ENCODE measurements around the gene HSD17B8. TPM values are rescaled to one million over a fixed set of nuclear protein-coding genes. Genes with fewer than 3 reads are reported as not detected.

HSD17B8 gene
- polyA plus RNA-seq, 4 donors: 30.9 to 46.1 (median 33.0) TPM

DNA sequence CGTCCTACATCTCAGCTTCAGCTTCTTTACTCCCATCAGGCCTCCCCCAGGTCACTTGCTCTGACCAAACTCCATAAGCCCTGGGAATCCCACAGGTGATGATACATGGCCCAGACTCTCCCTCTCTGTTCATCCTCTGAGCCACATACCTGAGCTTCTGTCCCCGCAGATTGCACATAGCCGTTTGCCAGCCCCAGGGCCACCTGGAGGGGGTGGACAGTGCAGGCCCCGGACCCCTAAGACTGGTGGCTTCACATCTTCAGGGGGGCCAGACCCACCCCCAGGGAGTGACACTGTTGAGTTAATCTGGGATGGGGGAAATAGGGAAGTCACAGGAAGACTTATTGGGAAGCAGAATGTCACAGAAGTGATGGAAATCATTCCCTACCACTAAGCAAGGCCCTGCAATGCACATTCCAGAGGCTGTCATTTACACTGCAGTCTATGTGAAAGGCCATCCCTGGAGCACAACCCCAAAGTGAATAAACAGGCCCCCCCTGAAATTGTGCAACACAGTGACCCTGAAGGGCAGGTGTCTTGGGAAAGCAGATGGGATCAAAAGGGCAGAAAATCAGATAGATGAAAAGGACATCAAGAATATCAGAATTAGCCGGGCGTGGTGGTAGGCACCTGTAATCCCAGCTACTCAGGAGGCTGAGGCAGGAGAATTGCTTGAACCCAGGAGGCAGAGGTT lies 6.1 kb upstream of the HSD17B8 start:
- peak in 1 of 2 donors; percentile 32 for DNase-seq
- no peak for FAIRE-seq
- Histone ChIP-seq H3K27me3 (ENCODE audit: control insufficient read depth in 3 of 3, insufficient read depth in 3 of 3, low read length in 3 of 3) (no peaks in the 10 kb centered on the region), H3K4me1 (ENCODE audit: control insufficient read depth in 3 of 3, insufficient read depth in 2 of 3, low read depth in 1 of 3, low read length in 2 of 3) (peaks cover 9 to 21% (median 9%) of the 10 kb centered on the region in 3 donors), H3K4me3 (ENCODE audit: low read depth in 1 of 3, low read length in 3 of 3) (no peak overlapping the region), H3K27ac (ENCODE audit: low read depth in 1 of 3, low read length in 2 of 3) (peak overlapping the region in 1 of 3 donors; percentile 11), H3K36me3 (ENCODE audit: control insufficient read depth in 3 of 3, insufficient read depth in 2 of 3, low read depth in 1 of 3, low read length in 3 of 3) (peaks cover 18 to 59% (median 23%) of the 10 kb centered on the region in 3 donors), H3K9me3 (ENCODE audit: control insufficient read depth in 2 of 2, insufficient read depth in 1 of 2, low read depth in 1 of 2, low read length in 1 of 2) (no peaks in the 10 kb centered on the region)
- 41 to 70% (median 61%) methylated on average over 6 of the region's 6 CpGs for WGBS, 3 donors

DNA sequence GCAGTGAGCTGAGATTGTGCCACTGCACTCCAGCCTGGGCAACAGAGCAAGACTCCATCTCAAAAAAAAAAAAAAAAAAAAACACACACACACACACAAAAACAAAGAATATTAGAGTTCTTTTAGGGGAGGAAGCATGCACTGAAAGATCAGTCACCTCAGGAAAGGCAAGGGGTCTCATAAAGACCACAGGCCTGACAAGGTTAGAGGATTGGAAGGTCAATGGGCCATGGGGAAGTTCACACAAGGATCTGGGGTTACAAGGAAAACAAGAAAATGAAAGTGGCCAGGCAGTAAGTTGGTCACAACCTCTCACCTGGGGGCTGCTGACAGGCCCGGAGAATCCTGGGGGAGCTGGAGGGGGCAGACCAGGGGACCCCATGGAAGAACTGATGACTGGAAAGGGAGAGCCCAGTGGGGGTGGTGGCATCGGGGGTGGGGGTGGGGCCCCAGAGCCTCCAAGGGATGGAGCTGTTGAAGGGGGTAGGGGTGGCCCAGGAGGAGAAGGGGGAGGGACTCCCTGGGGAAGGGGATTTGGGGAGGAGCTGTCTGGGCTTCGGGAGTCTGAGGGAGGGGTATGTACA lies 5.5 kb upstream of the HSD17B8 start:
- 32 to 36% (median 34%) methylated on average over 2 to 3 of the region's 3 CpGs for WGBS, 3 donors
- peak overlapping the region in 1 of 3 donors; percentile 99 for H3K27ac ChIP-seq (ENCODE audit: low read depth in 1 of 3, low read length in 2 of 3)
- no peaks in the 10 kb centered on the region for H3K9me3 ChIP-seq (ENCODE audit: control insufficient read depth in 2 of 2, insufficient read depth in 1 of 2, low read depth in 1 of 2, low read length in 1 of 2)
- H3K4me3 ChIP-seq (ENCODE audit: low read depth in 1 of 3, low read length in 3 of 3): peak overlapping the region in 1 of 3 donors; percentile 8
- FAIRE-seq (no peak), DNase-seq (no peak)
- H3K4me1 ChIP-seq (ENCODE audit: control insufficient read depth in 3 of 3, insufficient read depth in 2 of 3, low read depth in 1 of 3, low read length in 2 of 3): peaks cover 9 to 22% (median 9%) of the 10 kb centered on the region in 3 donors
- no peaks in the 10 kb centered on the region for H3K27me3 ChIP-seq (ENCODE audit: control insufficient read depth in 3 of 3, insufficient read depth in 3 of 3, low read length in 3 of 3)
- peaks cover 20 to 60% (median 26%) of the 10 kb centered on the region in 3 donors for H3K36me3 ChIP-seq (ENCODE audit: control insufficient read depth in 3 of 3, insufficient read depth in 2 of 3, low read depth in 1 of 3, low read length in 3 of 3)

DNA sequence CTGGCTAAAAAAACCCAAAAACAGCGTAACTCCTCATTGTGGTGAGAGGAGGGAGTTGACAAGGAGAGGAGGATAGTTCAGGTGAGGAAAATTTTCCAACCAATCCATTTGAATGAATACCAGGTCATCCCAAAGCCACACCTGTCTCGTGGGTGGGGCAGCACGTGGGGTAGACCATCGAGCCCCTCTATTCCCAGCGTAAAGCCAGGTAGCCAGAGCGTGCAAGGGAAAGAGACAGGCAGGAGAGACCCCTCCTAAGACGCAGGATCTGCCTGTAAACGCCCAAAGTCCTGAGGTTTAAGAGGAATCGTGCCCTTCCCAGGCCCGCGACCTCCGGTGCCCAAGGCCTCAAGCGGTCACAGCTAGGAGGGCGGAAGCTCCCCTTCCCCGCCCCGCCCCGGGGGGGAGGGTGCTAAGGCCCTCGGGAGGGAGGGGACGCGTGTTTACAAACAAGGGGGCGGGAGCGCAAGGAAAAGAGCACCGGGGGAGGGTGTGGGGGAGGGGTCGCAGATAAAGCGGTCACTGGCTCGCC lies 4.7 kb upstream of the HSD17B8 start:
- 0 to 2% (median 1%) methylated on average over 19 to 26 of the region's 26 CpGs for WGBS, 3 donors
- FAIRE-seq (no peak), DNase-seq (peak in 1 of 2 donors; percentile 80)
- H3K9me3 ChIP-seq (ENCODE audit: control insufficient read depth in 2 of 2, insufficient read depth in 1 of 2, low read depth in 1 of 2, low read length in 1 of 2): no peaks in the 10 kb centered on the region
- peaks cover 17 to 53% (median 21%) of the 10 kb centered on the region in 3 donors for H3K36me3 ChIP-seq (ENCODE audit: control insufficient read depth in 3 of 3, insufficient read depth in 2 of 3, low read depth in 1 of 3, low read length in 3 of 3)
- peaks cover 9 to 26% (median 9%) of the 10 kb centered on the region in 3 donors for H3K4me1 ChIP-seq (ENCODE audit: control insufficient read depth in 3 of 3, insufficient read depth in 2 of 3, low read depth in 1 of 3, low read length in 2 of 3)
- no peaks in the 10 kb centered on the region for H3K27me3 ChIP-seq (ENCODE audit: control insufficient read depth in 3 of 3, insufficient read depth in 3 of 3, low read length in 3 of 3)
- peak overlapping the region; percentile 92 to 99 (median 98) for H3K27ac ChIP-seq (ENCODE audit: low read depth in 1 of 3, low read length in 2 of 3)
- peak overlapping the region; percentile 79 to 96 (median 85) for H3K4me3 ChIP-seq (ENCODE audit: low read depth in 1 of 3, low read length in 3 of 3)

DNA sequence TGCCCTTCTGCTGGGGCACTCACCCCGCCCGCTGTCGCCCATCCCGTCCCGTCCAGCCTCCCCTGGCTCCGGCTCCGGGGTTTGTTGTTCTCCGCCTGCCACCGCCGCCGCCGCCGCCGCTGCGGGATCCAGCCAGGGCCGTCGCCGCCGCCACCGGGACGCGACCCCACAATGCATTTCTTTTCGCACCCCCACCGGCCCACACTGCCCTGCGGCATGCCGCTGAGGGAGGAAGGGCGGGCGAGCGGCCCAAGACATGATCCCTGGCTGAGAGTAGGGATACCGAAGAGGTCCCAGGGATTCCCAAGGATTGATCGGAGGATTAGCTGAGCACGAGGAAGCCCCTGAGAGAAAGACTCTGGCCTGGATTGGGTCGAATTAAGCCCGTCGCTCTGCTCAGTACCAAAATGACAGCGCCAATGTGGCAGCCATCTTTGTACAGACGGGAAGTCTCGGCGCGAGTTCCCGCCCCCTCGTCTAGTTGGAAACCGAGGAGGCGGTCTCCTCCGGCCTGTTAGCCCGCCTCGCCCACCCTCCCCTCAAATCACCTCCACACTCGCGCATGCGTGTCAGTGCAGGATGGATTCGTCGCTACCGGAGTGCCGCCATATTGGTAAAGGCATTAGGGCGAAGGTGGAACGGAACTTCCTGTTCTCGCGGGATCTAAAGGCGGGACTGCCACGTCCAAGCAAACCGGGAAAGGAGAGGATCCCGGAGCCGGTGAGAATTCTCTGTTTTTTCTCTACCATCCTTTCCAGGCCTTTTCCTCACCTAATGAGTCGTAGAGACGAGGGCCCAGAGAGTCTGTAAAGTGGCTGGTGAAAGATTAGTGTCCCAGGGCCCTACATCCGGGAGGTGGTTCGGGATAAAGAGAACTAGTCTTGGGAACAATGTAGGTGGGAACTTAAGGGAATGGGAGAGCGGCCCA lies 4.0 kb upstream of the HSD17B8 start, which contains the start of the genes RXRB and SLC39A7:
TSS of gene RXRB (minus strand) at position 447 of the 928 bp plus-strand sequence. CDS start at position 258, 189 bp downstream.
TSS of gene SLC39A7 (plus strand) at position 649 of the 928 bp plus-strand sequence. CDS start 379 bp downstream, outside the sequence.
- peaks cover 9 to 31% (median 12%) of the 10 kb centered on the region in 3 donors for H3K4me1 ChIP-seq (ENCODE audit: control insufficient read depth in 3 of 3, insufficient read depth in 2 of 3, low read depth in 1 of 3, low read length in 2 of 3)
- no peaks in the 10 kb centered on the region for H3K9me3 ChIP-seq (ENCODE audit: control insufficient read depth in 2 of 2, insufficient read depth in 1 of 2, low read depth in 1 of 2, low read length in 1 of 2)
- H3K36me3 ChIP-seq (ENCODE audit: control insufficient read depth in 3 of 3, insufficient read depth in 2 of 3, low read depth in 1 of 3, low read length in 3 of 3): peaks cover 10 to 46% (median 20%) of the 10 kb centered on the region in 3 donors
- DNase-seq (peak; percentile 99 to 100), FAIRE-seq (no peak)
- H3K27ac ChIP-seq (ENCODE audit: low read depth in 1 of 3, low read length in 2 of 3): peak within 1 kb of the TSS; percentile 92 to 99 (median 98)
- 0% methylated on average over 64 to 68 of the region's 68 CpGs for WGBS, 3 donors
- no peaks in the 10 kb centered on the region for H3K27me3 ChIP-seq (ENCODE audit: control insufficient read depth in 3 of 3, insufficient read depth in 3 of 3, low read length in 3 of 3)
- peak within 1 kb of the TSS; percentile 79 to 96 (median 85) for H3K4me3 ChIP-seq (ENCODE audit: low read depth in 1 of 3, low read length in 3 of 3)

DNA sequence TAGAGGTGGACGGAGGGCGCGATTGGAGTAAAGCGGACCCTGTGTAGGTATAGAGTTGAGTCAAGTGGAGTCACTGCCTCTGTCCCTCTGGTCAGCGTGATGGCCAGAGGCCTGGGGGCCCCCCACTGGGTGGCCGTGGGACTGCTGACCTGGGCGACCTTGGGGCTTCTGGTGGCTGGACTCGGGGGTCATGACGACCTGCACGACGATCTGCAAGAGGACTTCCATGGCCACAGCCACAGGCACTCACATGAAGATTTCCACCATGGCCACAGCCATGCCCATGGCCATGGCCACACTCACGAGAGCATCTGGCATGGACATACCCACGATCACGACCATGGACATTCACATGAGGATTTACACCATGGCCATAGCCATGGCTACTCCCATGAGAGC lies 3.3 kb upstream of the HSD17B8 start:
- peak overlapping the region; percentile 92 to 99 (median 98) for H3K27ac ChIP-seq (ENCODE audit: low read depth in 1 of 3, low read length in 2 of 3)
- WGBS, 3 donors: 1 to 2% (median 2%) methylated on average over 14 of the region's 14 CpGs
- peaks cover 9 to 35% (median 12%) of the 10 kb centered on the region in 3 donors for H3K4me1 ChIP-seq (ENCODE audit: control insufficient read depth in 3 of 3, insufficient read depth in 2 of 3, low read depth in 1 of 3, low read length in 2 of 3)
- FAIRE-seq: no peak
- no peaks in the 10 kb centered on the region for H3K9me3 ChIP-seq (ENCODE audit: control insufficient read depth in 2 of 2, insufficient read depth in 1 of 2, low read depth in 1 of 2, low read length in 1 of 2)
- no peaks in the 10 kb centered on the region for H3K27me3 ChIP-seq (ENCODE audit: control insufficient read depth in 3 of 3, insufficient read depth in 3 of 3, low read length in 3 of 3)
- H3K36me3 ChIP-seq (ENCODE audit: control insufficient read depth in 3 of 3, insufficient read depth in 2 of 3, low read depth in 1 of 3, low read length in 3 of 3): peaks cover 8 to 39% (median 17%) of the 10 kb centered on the region in 3 donors
- peak overlapping the region; percentile 79 to 96 (median 85) for H3K4me3 ChIP-seq (ENCODE audit: low read depth in 1 of 3, low read length in 3 of 3)
- DNase-seq: no peak

DNA sequence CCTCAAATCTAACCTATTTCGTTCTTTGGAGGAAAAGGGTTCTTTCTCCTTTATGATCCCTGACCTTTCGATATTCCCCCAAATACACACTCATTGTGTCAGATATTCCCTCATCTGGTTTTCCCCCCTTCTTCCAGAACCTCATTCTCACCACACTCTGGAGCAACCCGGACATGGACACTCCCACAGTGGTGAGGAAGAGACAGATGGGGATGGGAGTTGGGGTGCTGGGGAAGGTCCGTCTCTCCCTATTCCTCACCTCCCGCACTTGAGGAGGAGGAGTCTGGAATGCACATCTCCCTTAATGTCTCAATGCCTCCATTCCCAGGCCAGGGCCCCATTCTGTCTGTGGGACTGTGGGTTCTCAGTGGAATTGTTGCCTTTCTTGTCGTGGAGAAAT lies 2.5 kb upstream of the HSD17B8 start:
- Histone ChIP-seq H3K4me3 (ENCODE audit: low read depth in 1 of 3, low read length in 3 of 3) (peak overlapping the region in 2 of 3 donors; percentile 85 to 96), H3K36me3 (ENCODE audit: control insufficient read depth in 3 of 3, insufficient read depth in 2 of 3, low read depth in 1 of 3, low read length in 3 of 3) (peaks cover 5 to 34% (median 12%) of the 10 kb centered on the region in 3 donors), H3K27me3 (ENCODE audit: control insufficient read depth in 3 of 3, insufficient read depth in 3 of 3, low read length in 3 of 3) (no peaks in the 10 kb centered on the region), H3K9me3 (ENCODE audit: control insufficient read depth in 2 of 2, insufficient read depth in 1 of 2, low read depth in 1 of 2, low read length in 1 of 2) (no peaks in the 10 kb centered on the region), H3K27ac (ENCODE audit: low read depth in 1 of 3, low read length in 2 of 3) (no peak overlapping the region), H3K4me1 (ENCODE audit: control insufficient read depth in 3 of 3, insufficient read depth in 2 of 3, low read depth in 1 of 3, low read length in 2 of 3) (peaks cover 9 to 40% (median 12%) of the 10 kb centered on the region in 3 donors)
- FAIRE-seq: no peak
- 66 to 83% (median 76%) methylated on average over 6 of the region's 6 CpGs for WGBS, 3 donors
- DNase-seq: no peak

DNA sequence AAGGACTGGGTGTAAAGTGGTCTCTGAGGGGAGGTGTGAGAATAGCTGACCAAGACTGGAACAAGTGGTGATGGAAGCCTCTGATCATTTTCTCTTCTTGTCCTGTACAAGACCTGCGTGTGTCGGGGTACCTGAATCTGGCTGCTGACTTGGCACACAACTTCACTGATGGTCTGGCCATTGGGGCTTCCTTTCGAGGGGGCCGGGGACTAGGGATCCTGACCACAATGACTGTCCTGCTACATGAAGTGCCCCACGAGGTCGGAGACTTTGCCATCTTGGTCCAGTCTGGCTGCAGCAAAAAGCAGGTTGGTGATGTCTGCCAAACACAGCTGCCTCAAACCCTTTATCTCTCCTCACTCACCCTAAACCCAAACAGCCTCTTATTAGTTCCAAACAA lies 1.7 kb upstream of the HSD17B8 start:
- Histone ChIP-seq H3K9me3 (ENCODE audit: control insufficient read depth in 2 of 2, insufficient read depth in 1 of 2, low read depth in 1 of 2, low read length in 1 of 2) (no peaks in the 10 kb centered on the region), H3K36me3 (ENCODE audit: control insufficient read depth in 3 of 3, insufficient read depth in 2 of 3, low read depth in 1 of 3, low read length in 3 of 3) (peaks cover 5 to 28% (median 12%) of the 10 kb centered on the region in 3 donors), H3K4me1 (ENCODE audit: control insufficient read depth in 3 of 3, insufficient read depth in 2 of 3, low read depth in 1 of 3, low read length in 2 of 3) (peaks cover 9 to 46% (median 16%) of the 10 kb centered on the region in 3 donors), H3K27me3 (ENCODE audit: control insufficient read depth in 3 of 3, insufficient read depth in 3 of 3, low read length in 3 of 3) (no peaks in the 10 kb centered on the region), H3K4me3 (ENCODE audit: low read depth in 1 of 3, low read length in 3 of 3) (no peak overlapping the region), H3K27ac (ENCODE audit: low read depth in 1 of 3, low read length in 2 of 3) (no peak overlapping the region)
- no peak for DNase-seq
- 87 to 92% (median 91%) methylated on average over 5 to 6 of the region's 6 CpGs for WGBS, 3 donors
- no peak for FAIRE-seq
